Peyer's patch (tissue), 4 donors: Measurements from ENCODE around the gene NCKAP5.
"Not testable (repeated sequence)": the region's sequence is repeated elsewhere in the genome, so short reads cannot be mapped to it uniquely, and the experiment has no call there.

Experiments used
- POLR2A ChIP-seq, 2 donors: fragments of 450-650 bp; IDR thresholded peaks; one replicate each; pipeline ENCODE4 v1.5.1; 2017; ENCODE audit warnings: antibody characterized with exemption in 2 of 2, mild to moderate bottlenecking in 2 of 2, moderate library complexity in 2 of 2
- TF ChIP-seq, protein P1 (sequence below), 6 experiments: fragments of 450-650 bp in 4 of 6; fragments of 200-600 bp in 2 of 6; sonication (generic) in 1 of 6; IDR thresholded peaks; one replicate each; pipeline ENCODE4 v1.5.1; 2017 to 2019; ENCODE audit warnings: antibody characterized with exemption in 6 of 6, mild to moderate bottlenecking in 3 of 6, moderate library complexity in 1 of 6

DNA sequence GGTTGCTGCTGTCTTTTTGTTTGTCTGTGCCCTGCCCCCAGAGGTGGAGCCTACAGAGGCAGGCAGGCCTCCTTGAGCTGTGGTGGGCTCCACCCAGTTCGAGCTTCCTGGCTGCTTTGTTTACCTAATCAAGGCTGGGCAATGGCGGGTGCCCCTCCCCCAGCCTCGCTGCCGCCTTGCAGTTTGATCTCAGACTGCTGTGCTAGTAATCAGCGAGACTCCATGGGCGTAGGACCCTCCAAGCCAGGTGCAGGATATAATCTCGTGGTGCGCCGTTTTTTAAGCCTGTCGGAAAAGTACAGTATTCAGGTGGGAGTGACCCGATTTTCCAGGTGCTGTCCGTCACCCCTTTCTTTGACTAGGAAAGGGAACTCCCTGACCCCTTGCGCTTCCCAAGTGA is 97.8 kb downstream of the NCKAP5 start:
- TF ChIP-seq, protein P1, sequence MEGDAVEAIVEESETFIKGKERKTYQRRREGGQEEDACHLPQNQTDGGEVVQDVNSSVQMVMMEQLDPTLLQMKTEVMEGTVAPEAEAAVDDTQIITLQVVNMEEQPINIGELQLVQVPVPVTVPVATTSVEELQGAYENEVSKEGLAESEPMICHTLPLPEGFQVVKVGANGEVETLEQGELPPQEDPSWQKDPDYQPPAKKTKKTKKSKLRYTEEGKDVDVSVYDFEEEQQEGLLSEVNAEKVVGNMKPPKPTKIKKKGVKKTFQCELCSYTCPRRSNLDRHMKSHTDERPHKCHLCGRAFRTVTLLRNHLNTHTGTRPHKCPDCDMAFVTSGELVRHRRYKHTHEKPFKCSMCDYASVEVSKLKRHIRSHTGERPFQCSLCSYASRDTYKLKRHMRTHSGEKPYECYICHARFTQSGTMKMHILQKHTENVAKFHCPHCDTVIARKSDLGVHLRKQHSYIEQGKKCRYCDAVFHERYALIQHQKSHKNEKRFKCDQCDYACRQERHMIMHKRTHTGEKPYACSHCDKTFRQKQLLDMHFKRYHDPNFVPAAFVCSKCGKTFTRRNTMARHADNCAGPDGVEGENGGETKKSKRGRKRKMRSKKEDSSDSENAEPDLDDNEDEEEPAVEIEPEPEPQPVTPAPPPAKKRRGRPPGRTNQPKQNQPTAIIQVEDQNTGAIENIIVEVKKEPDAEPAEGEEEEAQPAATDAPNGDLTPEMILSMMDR (IDR thresholded peaks at IDR 0.05): not testable (repeated sequence)
- TF ChIP-seq POLR2A (IDR thresholded peaks at IDR 0.05): not testable (repeated sequence)
